GM18951 (cell line): Measurements from ENCODE around the gene CLDN11.

ENCODE experiments used
- POLR2A ChIP-seq: IDR thresholded peaks from 4 replicates; pipeline ENCODE4 v1.6.1; 2011; ENCODE audit warnings: mild to moderate bottlenecking; ENCODE audit not compliant: insufficient read length, insufficient read depth; ENCODE audit errors: extremely low read depth
- in situ Hi-C: fragments of 300-500 bp; cut with MboI; formaldehyde crosslinking; loops from one replicate; pipeline ENCODE4 v1.12.0; 2022; ENCODE audit warnings: low sequenced_read_pairs, mixed read lengths, inconsistent platforms; ENCODE audit not compliant: unreplicated experiment

The CLDN11 gene

DNA sequence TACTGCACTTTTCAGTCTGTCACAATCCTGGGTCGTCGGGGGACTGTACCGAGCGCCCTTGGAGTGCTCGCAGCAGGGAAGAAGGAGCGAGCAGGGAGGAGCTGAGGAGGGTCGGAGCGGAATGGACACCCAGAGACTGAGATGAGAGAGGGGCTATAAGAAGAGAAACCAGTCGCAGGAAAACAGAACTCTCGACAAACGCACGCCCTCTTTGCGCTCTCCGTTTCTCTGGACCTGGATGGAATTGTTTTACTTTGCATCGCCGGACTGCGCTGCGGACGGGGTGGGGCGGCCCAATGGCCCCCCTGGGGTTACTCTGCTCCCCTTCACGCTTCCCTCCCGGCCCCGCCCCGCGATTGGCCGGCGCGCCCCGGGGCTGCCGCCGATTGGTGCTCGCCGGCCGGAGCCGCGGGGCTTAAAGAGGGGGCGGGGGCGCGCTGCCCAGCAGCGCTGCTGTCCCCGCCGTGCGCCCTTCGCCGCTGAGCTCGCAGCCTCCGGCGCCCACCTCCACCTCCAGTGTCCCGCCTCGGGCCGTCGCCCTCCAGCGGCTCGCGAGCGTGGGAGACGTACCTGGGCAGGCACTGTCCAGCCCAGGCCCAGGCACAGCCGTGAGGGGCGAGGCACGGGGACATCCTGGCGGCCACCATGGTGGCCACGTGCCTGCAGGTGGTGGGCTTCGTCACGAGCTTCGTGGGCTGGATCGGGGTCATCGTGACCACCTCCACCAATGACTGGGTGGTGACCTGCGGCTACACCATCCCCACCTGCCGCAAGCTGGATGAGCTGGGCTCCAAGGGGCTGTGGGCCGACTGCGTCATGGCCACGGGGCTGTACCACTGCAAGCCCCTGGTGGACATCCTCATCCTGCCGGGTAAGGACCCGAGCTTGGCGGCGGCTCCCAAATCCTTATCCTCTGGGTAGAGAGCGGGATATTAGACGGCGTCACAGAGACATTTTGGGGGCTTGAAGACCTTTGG, at the start of gene CLDN11:
Gene CLDN11, plus strand, starts transcription at position 447 of the 977 bp plus-strand sequence. Its CDS starts 199 bp downstream, at position 646.
- in situ Hi-C loops, result loop anchor here (10.0 kb wide), 1 partner anchor 396 kb away; no protein-coding TSS in a partner anchor
- no peak for TF ChIP-seq POLR2A

DNA sequence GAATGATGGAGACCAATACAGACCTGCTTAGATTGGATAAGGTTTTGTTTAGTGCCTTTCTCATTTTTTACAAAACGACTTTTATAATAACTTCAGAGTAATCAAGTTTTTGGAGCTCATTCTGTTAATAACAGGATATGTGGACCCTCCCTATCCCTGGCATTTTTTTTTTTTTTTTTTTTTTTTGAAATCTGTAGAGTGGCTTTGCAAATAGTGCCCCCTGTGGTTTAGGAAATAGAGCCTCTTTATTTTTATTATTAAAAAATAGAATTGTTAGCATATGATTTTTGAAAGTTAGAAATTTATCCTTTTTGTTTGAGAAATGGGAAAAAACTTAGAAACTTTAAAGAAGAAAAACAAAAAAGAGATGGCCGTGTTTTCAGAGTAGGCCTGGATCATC, 49.7 kb upstream of the CLDN11 start:
- no peak for TF ChIP-seq POLR2A
- in situ Hi-C loops, result no loop called here

DNA sequence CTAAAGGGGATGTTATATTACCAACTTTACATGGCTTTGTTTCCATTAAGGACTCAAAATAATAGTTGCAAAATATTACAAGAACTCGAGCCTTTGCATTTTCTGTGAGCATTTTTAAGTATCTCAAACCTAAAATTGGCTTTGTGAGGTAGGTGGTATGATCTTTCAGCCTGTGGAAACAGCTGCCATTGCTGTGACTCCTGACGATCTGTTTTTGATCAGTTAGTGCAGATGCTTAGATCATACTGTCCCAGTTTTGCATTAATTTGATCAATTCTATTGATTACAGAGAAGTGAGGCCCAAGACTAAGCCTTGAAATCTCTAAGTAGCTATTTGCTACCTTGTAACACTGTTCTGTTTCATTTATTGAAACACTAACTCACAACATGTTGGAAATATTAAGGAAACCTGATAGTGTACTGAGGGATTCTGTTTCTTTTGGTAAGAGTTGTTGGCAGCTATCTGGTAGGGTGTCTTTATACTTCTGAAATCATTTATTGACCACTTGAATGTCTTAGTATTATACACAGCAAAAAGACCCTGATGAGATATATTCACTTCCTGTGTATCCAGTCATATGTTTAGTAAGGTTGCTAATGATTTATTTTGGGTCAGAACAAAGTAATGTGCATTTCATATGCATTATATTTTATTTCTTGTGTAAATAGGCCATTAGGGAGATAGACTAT, 46.3 kb upstream of the CLDN11 start:
- TF ChIP-seq POLR2A, result no peak
- in situ Hi-C loops, result no loop called here

DNA sequence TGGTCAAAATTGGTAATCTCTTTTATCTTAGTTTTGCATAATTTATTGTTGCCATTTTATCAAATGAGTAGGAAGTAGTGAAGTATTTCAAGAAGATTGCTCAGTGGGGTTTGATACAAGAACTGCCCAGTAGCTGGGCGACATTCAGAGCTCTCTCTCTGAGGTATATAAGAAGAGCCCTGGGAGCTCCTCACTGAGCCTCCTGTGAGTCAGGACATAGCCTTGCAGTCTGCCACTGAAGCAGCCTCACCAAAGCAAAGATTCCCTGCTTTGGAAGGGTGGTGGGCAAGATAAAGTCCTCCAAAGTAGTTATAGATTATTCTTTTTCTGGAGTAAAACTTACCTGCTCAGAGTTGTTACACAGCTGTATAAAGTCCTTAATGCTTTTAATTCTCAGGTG, 35.1 kb upstream of the CLDN11 start:
- no peak for TF ChIP-seq POLR2A
- in situ Hi-C loops, result no loop called here

- in situ Hi-C loops, result no loop called here
- TF ChIP-seq POLR2A, result no peak
Observed at GRCh38 chr3:170386468-170386867, 32.2 kb upstream of the CLDN11 start.

- TF ChIP-seq POLR2A, result no peak
- in situ Hi-C loops, result no loop called here
Observed at GRCh38 chr3:170387950-170388349, 30.7 kb upstream of the CLDN11 start.

DNA sequence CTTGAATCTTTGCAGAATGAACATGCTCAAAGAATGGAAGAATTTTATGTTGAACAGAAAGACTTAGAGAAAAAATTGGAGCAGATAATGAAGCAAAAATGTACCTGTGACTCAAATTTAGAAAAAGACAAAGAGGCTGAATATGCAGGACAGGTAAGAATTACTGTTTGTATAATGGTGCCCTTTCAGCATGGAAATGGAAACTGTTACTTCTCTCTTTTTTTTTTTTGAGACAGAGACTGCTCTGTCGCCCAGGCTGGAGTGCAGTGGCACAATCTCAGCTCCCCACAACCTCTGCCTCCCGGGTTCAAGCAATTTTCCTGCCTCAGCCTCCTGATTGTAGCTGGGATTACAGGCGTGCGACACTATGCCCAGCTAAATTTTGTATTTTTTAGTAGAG, 27.6 kb upstream of the CLDN11 start:
- no peak for TF ChIP-seq POLR2A
- in situ Hi-C loops, result no loop called here

- in situ Hi-C loops, result no loop called here
- no peak for TF ChIP-seq POLR2A
Observed at GRCh38 chr3:170397685-170398084, 21.0 kb upstream of the CLDN11 start.

- no peak for TF ChIP-seq POLR2A
- in situ Hi-C loops, result no loop called here
Observed at GRCh38 chr3:170405101-170405500, 13.6 kb upstream of the CLDN11 start.

- TF ChIP-seq POLR2A, result no peak
- in situ Hi-C loops, result loop anchor here (5.0 to 10.0 kb wide), 2 partner anchors 98 to 404 kb away; no protein-coding TSS in a partner anchor
Observed at GRCh38 chr3:170410428-170411029, 8.1 kb upstream of the CLDN11 start.

GRCh38 chr3:170413291-170413690, 5.4 kb upstream of the CLDN11 start:
- TF ChIP-seq POLR2A, result no peak

DNA sequence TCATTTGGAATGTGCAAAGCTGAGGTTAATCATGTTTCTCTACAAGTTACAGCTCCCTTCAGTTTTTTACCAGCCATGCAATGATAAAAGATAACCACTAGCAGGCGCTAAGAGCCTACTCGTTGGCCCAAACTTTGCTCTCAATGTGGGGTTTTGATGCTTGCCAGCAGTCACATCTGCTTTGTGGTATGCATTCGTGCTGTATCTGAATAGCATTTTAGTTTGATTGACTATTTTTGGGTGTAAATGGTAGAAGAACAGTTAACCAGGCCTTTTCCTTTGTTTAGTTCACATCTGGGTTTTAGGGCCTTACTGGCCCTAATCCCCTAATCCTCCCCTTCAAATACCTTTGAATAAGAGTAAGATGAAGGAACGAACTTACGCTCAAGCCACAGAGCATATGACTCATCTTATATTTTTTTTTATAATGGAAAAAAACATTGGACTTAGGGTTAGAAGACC, 4.4 kb upstream of the CLDN11 start:
- in situ Hi-C loops, result loop anchor here (5.0 to 10.0 kb wide), 2 partner anchors 102 to 401 kb away; no protein-coding TSS in a partner anchor
- no peak for TF ChIP-seq POLR2A

More at GRCh38 chr3:170413291-170413690, 5.4 kb upstream of the CLDN11 start:
- in situ Hi-C loops, result loop anchor here (5.0 to 10.0 kb wide), 2 partner anchors 101 to 402 kb away; no protein-coding TSS in a partner anchor

GRCh38 chr3:170417090-170417489, 1.6 kb upstream of the CLDN11 start:
- in situ Hi-C loops, result loop anchor here (10.0 kb wide), 1 partner anchor 398 kb away; no protein-coding TSS in a partner anchor
- TF ChIP-seq POLR2A, result no peak
